A673 (cell line): ENCODE data around the gene QRICH2. TPM values are rescaled to one million over a fixed set of nuclear protein-coding genes. Genes with fewer than 3 reads are reported as not detected.

Experiments used
- BruUV-seq: library from RNA; stranded (reverse); fragments of 400-500 nt; replicated peaks from 2 replicates; lab custom pipeline; 2021; lab: Mats Ljungman, UMichigan
- CTCF ChIA-PET: fragments of 300-600 bp; sonication (Branson Sonifier 250); formaldehyde crosslinking; loops from one replicate; lab custom pipeline; 2022; ENCODE audit warnings: antibody characterized with exemption; lab: Charles Lee
- POLR2A ChIA-PET: fragments of 300-600 bp; sonication (Branson Sonifier 250); formaldehyde crosslinking; loops from one replicate; lab custom pipeline; 2022; ENCODE audit warnings: antibody characterized with exemption; ENCODE audit not compliant: low non-redundant PET; lab: Charles Lee
- DNase-seq: peaks from one replicate; pipeline ENCODE4 v3.0.0-alpha.2; 2015; ENCODE audit warnings: low spot score
- H3K27ac ChIP-seq: fragments of 200-600 bp; sonication (generic); 2 replicates; pipeline ENCODE4 v1.5.1; 2016; ENCODE audit warnings: mixed run types, low read depth, mild to moderate bottlenecking, mixed read lengths, antibody characterized with exemption, low read length; ENCODE audit not compliant: poor library complexity, severe bottlenecking
- H3K27me3 ChIP-seq: fragments of 200-600 bp; sonication (generic); replicated peaks from 2 replicates; pipeline ENCODE4 v1.6.1; 2017; ENCODE audit warnings: mixed run types, low read depth, mild to moderate bottlenecking, mixed read lengths, antibody characterized with exemption, low read length; ENCODE audit not compliant: insufficient read depth, poor library complexity
- H3K36me3 ChIP-seq: fragments of 200-600 bp; sonication (generic); 2 replicates; pipeline ENCODE4 v1.6.1; 2016; ENCODE audit warnings: mixed run types, mild to moderate bottlenecking, mixed read lengths, antibody characterized with exemption, low read length; ENCODE audit not compliant: insufficient read depth, poor library complexity, severe bottlenecking
- H3K4me1 ChIP-seq: fragments of 200-600 bp; sonication (generic); 2 replicates; pipeline ENCODE4 v1.6.1; 2017; ENCODE audit warnings: mixed run types, mild to moderate bottlenecking, mixed read lengths, antibody characterized with exemption, low read length; ENCODE audit not compliant: insufficient read depth, poor library complexity, severe bottlenecking
- H3K4me3 ChIP-seq: fragments of 200-600 bp; sonication (generic); 2 replicates; pipeline ENCODE4 v1.5.1; 2016; ENCODE audit warnings: low read depth, mixed run types, mild to moderate bottlenecking, mixed read lengths, low read length; ENCODE audit not compliant: poor library complexity, severe bottlenecking
- H3K9me3 ChIP-seq: fragments of 200-600 bp; sonication (generic); 2 replicates; pipeline ENCODE4 v1.6.1; 2016; ENCODE audit warnings: mixed run types, low read depth, mild to moderate bottlenecking, mixed read lengths, antibody characterized with exemption, low read length; ENCODE audit not compliant: poor library complexity, severe bottlenecking
- CTCF ChIP-seq: fragments of 300-800, 200-600 bp; sonication (generic); conservative IDR thresholded peaks from 2 replicates; pipeline ENCODE4 v1.5.1; 2017; ENCODE audit warnings: low read depth, mild to moderate bottlenecking, antibody characterized with exemption, low read length, moderate library complexity, mixed read lengths
- EZH2 ChIP-seq: fragments of 200-600 bp; sonication (generic); IDR thresholded peaks from 2 replicates; pipeline ENCODE4 v1.6.1; 2017; ENCODE audit warnings: borderline replicate concordance, low read depth, mild to moderate bottlenecking, mixed read lengths, antibody characterized with exemption, low read length; ENCODE audit not compliant: poor library complexity, severe bottlenecking
- intact Hi-C: fragments of 100-400 bp; cut with micrococcal nuclease; formaldehyde crosslinking; loops from one replicate; pipeline ENCODE4 v1.10.0; 2022; ENCODE audit not compliant: unreplicated experiment
- total RNA-seq: library from RNA; stranded (reverse); gene quantifications from 2 replicates; pipeline ENCODE4 v1.2.3, GENCODE V29; 2021

QRICH2 gene
- total RNA-seq, 1 experiment from 2014 or later = 4.3 TPM

- peaks cover 5% of the 10 kb centered on the region for H3K36me3 ChIP-seq
- H3K4me3 ChIP-seq = no peak overlapping the region
- H3K4me1 ChIP-seq = peaks cover 16% of the 10 kb centered on the region
- no peak overlapping the region for H3K27ac ChIP-seq
- no peak for TF ChIP-seq CTCF
- TF ChIP-seq EZH2 = no peak
- H3K9me3 ChIP-seq = no peaks in the 10 kb centered on the region
- H3K27me3 ChIP-seq = no peaks in the 10 kb centered on the region
- ChIA-PET POLR2A (no interaction called here), CTCF (no interaction called here)
- intact Hi-C loops = no loop called here
- BruUV-seq = no TSS peak
- no peak for DNase-seq
Measured at GRCh38 chr17:76272541-76273444, 35.3 kb downstream of the QRICH2 start.

- no TSS peak for BruUV-seq
- CTCF ChIA-PET = no interaction called here
Measured at GRCh38 chr17:76271669-76272540, 36.2 kb downstream of the QRICH2 start.

More at GRCh38 chr17:76271669-76272540, 36.2 kb downstream of the QRICH2 start:
- H3K9me3 ChIP-seq = no peaks in the 10 kb centered on the region
- POLR2A ChIA-PET = no interaction called here
- no peak overlapping the region for H3K4me3 ChIP-seq
- intact Hi-C loops = no loop called here
- peaks cover 23% of the 10 kb centered on the region for H3K4me1 ChIP-seq
- TF ChIP-seq EZH2 = no peak
- TF ChIP-seq CTCF = no peak
- no peak overlapping the region for H3K27ac ChIP-seq
- no peak for DNase-seq
- H3K36me3 ChIP-seq = peaks cover 8% of the 10 kb centered on the region
- H3K27me3 ChIP-seq = no peaks in the 10 kb centered on the region
